GM19372 (cell line): ENCODE results near the gene GNG7.
"Not testable (repeated sequence)": the region's sequence is repeated elsewhere in the genome, so short reads cannot be mapped to it uniquely, and the experiment has no call there.

Experiments used
- ATAC-seq: cut with Tn5 transposase; IDR thresholded peaks from one replicate; pipeline ENCODE4 v1.9.1; 2021; ENCODE audit warnings: mild to moderate bottlenecking, low read depth, moderate library complexity; ENCODE audit not compliant: unreplicated experiment

GNG7 gene

GRCh38 chr19:2524840-2525723 lies 177.4 kb downstream of the GNG7 start:
- no peak for ATAC-seq

- ATAC-seq: no peak
Measured at GRCh38 chr19:2524361-2524839, 178.1 kb downstream of the GNG7 start.

GRCh38 chr19:2523630-2524311 lies 178.7 kb downstream of the GNG7 start:
- ATAC-seq: no peak

GRCh38 chr19:2519482-2519881 lies 183.0 kb downstream of the GNG7 start:
- no peak for ATAC-seq

- ATAC-seq: not testable (repeated sequence)
Measured at GRCh38 chr19:2518856-2519255, 183.6 kb downstream of the GNG7 start.

GRCh38 chr19:2517881-2518601 lies 184.5 kb downstream of the GNG7 start:
- no peak for ATAC-seq

- no peak for ATAC-seq
Measured at GRCh38 chr19:2516727-2517126, 185.8 kb downstream of the GNG7 start.

GRCh38 chr19:2514981-2515518 lies 187.4 kb downstream of the GNG7 start:
- ATAC-seq: no peak

GRCh38 chr19:2512523-2513431 lies 189.7 kb downstream of the GNG7 start:
- ATAC-seq: no peak

- ATAC-seq: no peak
Measured at GRCh38 chr19:2511991-2512390, 190.5 kb downstream of the GNG7 start.

- no peak for ATAC-seq
Measured at GRCh38 chr19:2511570-2511969, 190.9 kb downstream of the GNG7 start.

GRCh38 chr19:2509096-2509495 lies 193.4 kb downstream of the GNG7 start:
- no peak for ATAC-seq

GRCh38 chr19:2507109-2507508 lies 195.4 kb downstream of the GNG7 start:
- no peak for ATAC-seq

GRCh38 chr19:2506656-2507055 lies 195.8 kb downstream of the GNG7 start:
- not testable (repeated sequence) for ATAC-seq

GRCh38 chr19:2503521-2504109 lies 198.9 kb downstream of the GNG7 start:
- no peak for ATAC-seq

- ATAC-seq: no peak
Measured at GRCh38 chr19:2500841-2501261, 201.6 kb downstream of the GNG7 start.

GRCh38 chr19:2500156-2500555 lies 202.3 kb downstream of the GNG7 start:
- no peak for ATAC-seq

- ATAC-seq: no peak
Measured at GRCh38 chr19:2497186-2497585, 205.3 kb downstream of the GNG7 start.

GRCh38 chr19:2495651-2496316 lies 206.7 kb downstream of the GNG7 start:
- ATAC-seq: no peak
